ENCODE data around the gene AP2A2.

The AP2A2 gene

DNA sequence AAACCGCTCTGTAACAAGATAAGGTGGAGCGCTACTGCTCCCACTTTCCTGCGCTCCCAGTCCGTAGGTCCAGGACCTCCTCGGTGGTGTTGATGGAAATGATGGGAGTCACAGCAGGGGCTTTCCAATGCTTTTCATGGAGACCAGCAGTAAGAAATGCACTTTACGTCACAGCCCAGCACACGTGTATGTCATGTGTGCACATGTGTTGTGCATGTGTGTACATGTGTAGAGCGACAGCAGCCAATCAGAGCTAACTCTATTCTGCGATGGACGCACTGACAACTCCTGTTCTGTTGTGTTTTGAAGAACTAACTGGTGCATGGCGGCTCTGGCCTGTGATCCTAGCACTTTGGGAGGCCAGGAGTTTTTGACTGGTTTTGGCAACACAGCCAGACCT is 16.3 kb upstream of the AP2A2 start:
- no peak for TF ChIP-seq CTCF (IDR thresholded peaks at IDR 0.05; ENCODE audit: low read depth, low read length, missing control alignments)
- H3K4me3 ChIP-seq (ENCODE audit: low read depth, low read length): peak overlapping the region; percentile 93; the same call in 1 of the 2 replicates
- no peak for DNase-seq (ENCODE audit: low read depth)

DNA sequence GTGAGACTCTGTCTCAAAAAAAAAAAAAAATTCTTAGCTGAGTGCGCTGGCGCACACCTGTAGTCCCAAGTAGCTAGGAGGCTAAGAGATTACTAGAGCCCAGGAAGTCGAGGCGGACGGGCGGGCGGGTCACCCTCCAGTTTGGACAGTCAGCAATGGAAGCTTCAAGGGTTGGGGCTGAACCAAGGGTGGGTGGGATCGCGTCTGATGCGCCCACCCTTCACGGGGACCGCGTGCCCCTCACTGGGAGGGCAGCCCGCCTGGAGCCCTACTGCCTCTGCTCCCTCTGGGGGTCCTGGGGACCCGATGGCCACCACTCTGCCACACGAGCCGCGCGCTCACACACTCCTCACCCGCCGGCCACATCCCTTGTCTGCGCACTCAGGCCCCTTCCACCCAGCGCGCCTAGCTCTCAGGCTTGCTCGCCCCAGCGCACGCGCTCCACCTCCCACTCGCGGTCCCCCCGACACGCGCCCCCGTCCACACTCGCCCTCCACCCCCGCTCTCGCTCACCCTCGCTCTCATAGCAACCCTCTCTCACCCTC is 15.6 kb upstream of the AP2A2 start:
- no peak for TF ChIP-seq CTCF (IDR thresholded peaks at IDR 0.05; ENCODE audit: low read depth, low read length, missing control alignments)
- no peak for DNase-seq (ENCODE audit: low read depth)

DNA sequence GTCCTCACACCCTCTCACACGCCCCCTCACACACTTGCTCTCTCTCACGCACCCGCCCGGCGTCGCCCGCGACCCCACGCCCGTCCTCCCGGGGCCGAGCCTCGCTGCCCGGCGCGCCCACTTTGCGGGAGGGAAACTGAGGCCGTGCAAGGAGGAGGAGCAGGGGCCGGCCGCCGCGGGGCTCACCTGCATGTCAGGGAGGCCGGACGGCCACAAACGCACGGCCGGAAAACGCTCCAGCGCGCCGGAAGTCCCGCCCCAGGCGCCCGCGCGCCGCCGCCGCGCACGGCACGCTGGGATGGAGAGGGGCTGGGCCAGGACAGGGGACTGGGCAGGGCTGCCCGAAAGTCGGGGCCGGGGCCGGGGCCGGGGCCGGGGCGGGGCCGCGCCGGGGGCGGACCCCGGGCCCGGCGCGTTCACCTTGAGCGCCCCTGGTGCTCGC is 15.1 kb upstream of the AP2A2 start, which contains the start of gene CHID1:
Gene CHID1, minus strand, starts transcription at position 222 of the 442 bp plus-strand sequence. CDS start 5,994 bp downstream, outside the sequence.
- TF ChIP-seq CTCF (IDR thresholded peaks at IDR 0.05; ENCODE audit: low read depth, low read length, missing control alignments): no peak
- DNase-seq (ENCODE audit: low read depth): peak; percentile 39
- peak within 1 kb of the TSS; percentile 93 for H3K4me3 ChIP-seq (ENCODE audit: low read depth, low read length)

More for the DNA sequence above, 15.6 kb upstream of the AP2A2 start:
- H3K4me3 ChIP-seq (ENCODE audit: low read depth, low read length): peak overlapping the region; percentile 93

GRCh38 chr11:911031-911889 is 14.4 kb upstream of the AP2A2 start:
- peak overlapping the region; percentile 93 for H3K4me3 ChIP-seq (ENCODE audit: low read depth, low read length)
- DNase-seq (ENCODE audit: low read depth): no peak

DNA sequence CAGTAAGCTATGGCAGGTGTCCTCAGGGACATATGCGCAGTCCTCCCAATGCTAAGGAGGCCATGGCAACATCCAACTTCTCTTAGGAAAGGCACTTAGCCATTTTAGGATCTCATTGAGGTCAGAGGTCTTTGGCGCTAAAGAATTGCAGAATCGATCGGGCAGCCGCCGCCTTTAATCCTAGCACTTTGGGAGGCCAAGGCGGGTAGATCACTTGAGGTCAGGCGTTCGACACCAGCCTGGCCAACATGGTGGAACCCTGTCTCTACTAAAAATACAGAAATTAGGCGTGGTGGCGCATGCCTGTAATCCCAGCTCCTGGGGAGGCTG is 13.8 kb upstream of the AP2A2 start:
- TF ChIP-seq CTCF (IDR thresholded peaks at IDR 0.05; ENCODE audit: low read depth, low read length, missing control alignments): no peak
- no peak for DNase-seq (ENCODE audit: low read depth)
- 0 out of 2 replicates have a peak overlapping the region, but pooled peaks have one; percentile 93 for H3K4me3 ChIP-seq (ENCODE audit: low read depth, low read length)

More at GRCh38 chr11:911031-911889, 14.4 kb upstream of the AP2A2 start:
- no peak for TF ChIP-seq CTCF (IDR thresholded peaks at IDR 0.05; ENCODE audit: low read depth, low read length, missing control alignments)

- no peak overlapping the region for H3K4me3 ChIP-seq (ENCODE audit: low read depth, low read length)
- TF ChIP-seq CTCF (IDR thresholded peaks at IDR 0.05; ENCODE audit: low read depth, low read length, missing control alignments): no peak
- DNase-seq (ENCODE audit: low read depth): no peak
These were observed 13.4 kb upstream of the AP2A2 start for GRCh38 chr11:912266-912665.
